SK-N-SH (cell line): ENCODE results near the gene ITK. TPM values are rescaled to one million over a fixed set of nuclear protein-coding genes. Genes with fewer than 3 reads are reported as not detected.

Experiments used
- CTCF ChIA-PET: fragments of 300-600, 350-600 bp; formaldehyde crosslinking; extraction: SDS; loops from one replicate; lab custom pipeline; 2021; lab: Yijun Ruan, JAX
- POLR2A ChIA-PET: fragments of 350-600 bp; sonication (Branson Sonifier 250); formaldehyde crosslinking; extraction: SDS; loops from one replicate; lab custom pipeline; 2020; ENCODE audit warnings: antibody characterized with exemption, inconsistent platforms; lab: Yijun Ruan, JAX
- DNase-seq: peaks from one replicate; pipeline ENCODE4 v3.0.0; 2012
- H2AFZ ChIP-seq: fragments of 200-600 bp; sonication (generic); 2 replicates; pipeline ENCODE4 v1.8.1; 2016; ENCODE audit warnings: antibody characterized with exemption, mild to moderate bottlenecking, low read depth
- H3F3A ChIP-seq: fragments of 200-600 bp; sonication (generic); replicated peaks from 2 replicates; pipeline ENCODE3; 2016; ENCODE audit warnings: antibody characterized with exemption, mild to moderate bottlenecking; ENCODE audit not compliant: insufficient read depth
- H3K27ac ChIP-seq, 2 experiments: fragments of 200-500 bp in 1 of 2; fragments of 200-600 bp in 1 of 2; sonication (Bioruptor generic) in 1 of 2; sonication (generic), shearing (Covaris generic) in 1 of 2; 2 replicates each; pipeline versions ENCODE4 v1.5.1 to v1.6.1; 2014 to 2016; ENCODE audit warnings: low read depth in 2 of 2, inconsistent platforms in 1 of 2, low read length in 1 of 2, mild to moderate bottlenecking in 1 of 2, mixed read lengths in 1 of 2
- H3K27me3 ChIP-seq: fragments of 200-600 bp; sonication (generic), shearing (Covaris generic); 2 replicates; pipeline ENCODE4 v1.6.1; 2016; ENCODE audit warnings: mixed run types; ENCODE audit not compliant: insufficient read depth
- H3K36me3 ChIP-seq, 2 experiments: fragments of 200-500 bp in 1 of 2; fragments of 200-600 bp in 1 of 2; sonication (Bioruptor generic) in 1 of 2; sonication (generic) in 1 of 2; replicated peaks in 1 of 2; 2 replicates each; pipeline versions ENCODE3 to v1.5.1; 2014 to 2016; ENCODE audit warnings: low read length in 1 of 2, mild to moderate bottlenecking in 1 of 2; ENCODE audit not compliant: insufficient read depth in 2 of 2, control insufficient read depth in 1 of 2
- H3K4me1 ChIP-seq, 2 experiments: fragments of 200-500 bp in 1 of 2; fragments of 200-600 bp in 1 of 2; sonication (Bioruptor generic) in 1 of 2; sonication (generic), shearing (Covaris generic) in 1 of 2; 2 replicates each; pipeline versions ENCODE4 v1.5.1 to v1.6.1; 2014 to 2016; ENCODE audit warnings: low read depth in 1 of 2, low read length in 1 of 2, mixed run types in 1 of 2; ENCODE audit not compliant: insufficient read depth in 2 of 2, control insufficient read depth in 1 of 2
- H3K4me2 ChIP-seq: fragments of 200-600 bp; sonication (generic), shearing (Covaris generic); 2 replicates; pipeline ENCODE4 v1.6.1; 2017; ENCODE audit warnings: mixed run types
- H3K4me3 ChIP-seq, 2 experiments: fragments of 200-500 bp in 1 of 2; fragments of 200-600 bp in 1 of 2; sonication (Bioruptor generic) in 1 of 2; sonication (generic), shearing (Covaris generic) in 1 of 2; 2 replicates each; pipeline versions ENCODE4 v1.5.1 to v1.8.1; 2014 to 2016; ENCODE audit warnings: low read depth in 2 of 2, inconsistent platforms in 1 of 2, low read length in 1 of 2, mild to moderate bottlenecking in 1 of 2, mixed read lengths in 1 of 2, moderate library complexity in 1 of 2
- H3K79me2 ChIP-seq: fragments of 200-600 bp; sonication (generic); 2 replicates; pipeline ENCODE4 v1.8.1; 2017; ENCODE audit warnings: mild to moderate bottlenecking; ENCODE audit not compliant: insufficient read depth
- H3K9ac ChIP-seq: fragments of 200-600 bp; sonication (generic); 2 replicates; pipeline ENCODE4 v1.6.1; 2017; ENCODE audit warnings: mixed run types
- H3K9me2 ChIP-seq: fragments of 200-600 bp; sonication (generic); 2 replicates; pipeline ENCODE4 v1.6.1; 2017; ENCODE audit warnings: mixed run types
- H3K9me3 ChIP-seq: fragments of 200-600 bp; sonication (generic); 2 replicates; pipeline ENCODE4 v1.6.1; 2017; ENCODE audit warnings: mixed run types, mild to moderate bottlenecking, moderate library complexity
- H4K20me1 ChIP-seq: fragments of 200-600 bp; sonication (generic); 2 replicates; pipeline ENCODE4 v1.6.1; 2017; ENCODE audit warnings: mild to moderate bottlenecking, mixed run types; ENCODE audit not compliant: insufficient read depth
- EZH2phosphoT487 ChIP-seq: fragments of 200-600 bp; sonication (generic); IDR thresholded peaks from 2 replicates; pipeline ENCODE4 v1.6.1; 2017; ENCODE audit warnings: low read depth, mixed run types, mild to moderate bottlenecking, antibody characterized with exemption, moderate library complexity, borderline replicate concordance
- FOXJ3 ChIP-seq: sonication (generic); formaldehyde crosslinking; IDR thresholded peaks from 2 replicates; pipeline ENCODE4 v1.5.1; 2020; ENCODE audit warnings: mild to moderate bottlenecking, missing genetic modification reagents
- FOXM1 ChIP-seq: IDR thresholded peaks from 2 replicates; pipeline ENCODE4 v1.4.0; 2012; ENCODE audit warnings: low read depth, mild to moderate bottlenecking
- GABPA ChIP-seq: IDR thresholded peaks from 2 replicates; pipeline ENCODE4 v1.4.0; 2012; ENCODE audit warnings: low read depth, mild to moderate bottlenecking
- JUND ChIP-seq: IDR thresholded peaks from 2 replicates; pipeline ENCODE4 v1.4.0; 2012
- MAX ChIP-seq: IDR thresholded peaks from 2 replicates; pipeline ENCODE4 v1.4.0; 2012; ENCODE audit warnings: low read depth
- MXI1 ChIP-seq: IDR thresholded peaks from 2 replicates; pipeline ENCODE4 v1.6.1; 2012; ENCODE audit warnings: mild to moderate bottlenecking, low read depth, low read length, improper control_type of control experiment
- NRF1 ChIP-seq: IDR thresholded peaks from 2 replicates; pipeline ENCODE4 v1.6.1; 2012; ENCODE audit warnings: low read depth, mild to moderate bottlenecking, low read length
- RCOR1 ChIP-seq: fragments of 150-350 bp; IDR thresholded peaks from 2 replicates; pipeline ENCODE4 v1.6.1; 2017; ENCODE audit warnings: antibody characterized with exemption, low read length
- RFX5 ChIP-seq: IDR thresholded peaks from 2 replicates; pipeline ENCODE4 v1.6.1; 2012; ENCODE audit warnings: mild to moderate bottlenecking, improper control_type of control experiment, low read length
- RXRA ChIP-seq: IDR thresholded peaks from 2 replicates; pipeline ENCODE4 v1.4.0; 2012; ENCODE audit warnings: low read depth, mild to moderate bottlenecking, borderline replicate concordance
- SIN3A ChIP-seq: IDR thresholded peaks from 2 replicates; pipeline ENCODE4 v1.6.1; 2012; ENCODE audit warnings: low read depth, mild to moderate bottlenecking, low read length, moderate library complexity, borderline replicate concordance
- SMC3 ChIP-seq: IDR thresholded peaks from 2 replicates; pipeline ENCODE4 v1.6.1; 2012; ENCODE audit warnings: low read depth, low read length, improper control_type of control experiment
- TEAD4 ChIP-seq: IDR thresholded peaks from 2 replicates; pipeline ENCODE4 v1.4.0; 2012; ENCODE audit warnings: mild to moderate bottlenecking, borderline replicate concordance; ENCODE audit not compliant: insufficient read depth
- YY1 ChIP-seq: IDR thresholded peaks from 2 replicates; pipeline ENCODE4 v1.4.0; 2012; ENCODE audit warnings: low read depth, mild to moderate bottlenecking
- WGBS: methylation state at CpG from one replicate; pipeline ENCODE4 v1.1.6; 2017; ENCODE audit warnings: low lambda C conversion rate; 5-methylcytosine and 5-hydroxymethylcytosine counted together
- polyA plus RNA-seq, 3 experiments: library from polyadenylated mRNA; depleted of rRNA; stranded (reverse); fragments of >200 nt; gene quantifications; 2 replicates each; pipeline ENCODE4 v1.2.3, GENCODE V29; 2012
- TF ChIP-seq, protein P1 (sequence below): fragments of 150-350 bp; IDR thresholded peaks from 2 replicates; pipeline ENCODE4 v1.6.1; 2017; ENCODE audit warnings: antibody characterized with exemption, low read length, low read depth, borderline replicate concordance
- TF ChIP-seq, protein P2 (sequence below): IDR thresholded peaks from 2 replicates; pipeline ENCODE4 v1.6.1; 2012; ENCODE audit warnings: mild to moderate bottlenecking, low read depth, low read length, moderate library complexity
- TF ChIP-seq, protein P3 (sequence below): fragments of 150-350 bp; IDR thresholded peaks from 2 replicates; pipeline ENCODE4 v1.6.1; 2016; ENCODE audit warnings: mild to moderate bottlenecking, low read depth, low read length

The ITK gene
- polyA plus RNA-seq, 1 of the 3 experiments (the other 2 are of a cell fraction), result not detected

DNA sequence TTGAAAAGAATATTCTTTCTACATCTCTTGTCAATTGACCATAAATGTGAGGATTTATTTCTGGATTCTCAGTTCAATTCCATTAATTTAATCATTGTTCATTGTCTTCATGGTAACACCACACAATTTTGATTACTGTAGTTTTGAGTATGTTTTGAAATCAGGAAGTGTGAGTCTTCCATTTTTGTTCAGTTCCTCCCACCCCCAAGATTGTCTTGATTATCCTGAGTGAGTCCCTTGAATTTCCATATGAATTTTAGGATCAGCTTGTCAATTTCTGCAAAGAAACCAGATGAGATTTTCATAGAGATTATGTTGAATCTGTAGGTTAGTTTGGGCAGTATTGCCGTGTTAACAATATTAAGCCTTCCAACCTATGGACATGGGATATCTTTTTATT, 94.8 kb downstream of the ITK start:
- no peaks in the 10 kb centered on the region for H3K9me3 ChIP-seq
- H4K20me1 ChIP-seq, result no peaks in the 10 kb centered on the region; the same call in 1 of the 2 replicates
- ChIA-PET CTCF (interaction anchor here (1.0 to 2.8 kb wide), 2 partner anchors 9 to 22 kb away, joined by 3 to 10 read pairs; partner anchors contain the start of gene CYFIP2), POLR2A (no interaction called here)
- peaks cover 16% of the 10 kb centered on the region for H3K79me2 ChIP-seq
- no peaks in the 10 kb centered on the region for H3K9me2 ChIP-seq
- no peak for TF ChIP-seq MXI1
- TF ChIP-seq, protein P1, sequence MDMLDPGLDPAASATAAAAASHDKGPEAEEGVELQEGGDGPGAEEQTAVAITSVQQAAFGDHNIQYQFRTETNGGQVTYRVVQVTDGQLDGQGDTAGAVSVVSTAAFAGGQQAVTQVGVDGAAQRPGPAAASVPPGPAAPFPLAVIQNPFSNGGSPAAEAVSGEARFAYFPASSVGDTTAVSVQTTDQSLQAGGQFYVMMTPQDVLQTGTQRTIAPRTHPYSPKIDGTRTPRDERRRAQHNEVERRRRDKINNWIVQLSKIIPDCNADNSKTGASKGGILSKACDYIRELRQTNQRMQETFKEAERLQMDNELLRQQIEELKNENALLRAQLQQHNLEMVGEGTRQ, result no peak
- TF ChIP-seq MAX, result no peak
- no peak for TF ChIP-seq RXRA
- H3K4me1 ChIP-seq, result peaks cover 0 to 2% of the 10 kb centered on the region in 2 experiments; a peak in 2 of 4 replicates
- 81% methylated on average over 1 of the region's 1 CpG for WGBS
- no peak for DNase-seq
- H3K27ac ChIP-seq, result no peak overlapping the region
- H3K9ac ChIP-seq, result no peak overlapping the region
- peaks cover 6% of the 10 kb centered on the region for H3F3A ChIP-seq
- no peaks in the 10 kb centered on the region for H3K36me3 ChIP-seq
- no peak overlapping the region for H2AFZ ChIP-seq
- no peaks in the 10 kb centered on the region for H3K27me3 ChIP-seq
- no peak overlapping the region for H3K4me3 ChIP-seq
- H3K4me2 ChIP-seq, result no peak overlapping the region

DNA sequence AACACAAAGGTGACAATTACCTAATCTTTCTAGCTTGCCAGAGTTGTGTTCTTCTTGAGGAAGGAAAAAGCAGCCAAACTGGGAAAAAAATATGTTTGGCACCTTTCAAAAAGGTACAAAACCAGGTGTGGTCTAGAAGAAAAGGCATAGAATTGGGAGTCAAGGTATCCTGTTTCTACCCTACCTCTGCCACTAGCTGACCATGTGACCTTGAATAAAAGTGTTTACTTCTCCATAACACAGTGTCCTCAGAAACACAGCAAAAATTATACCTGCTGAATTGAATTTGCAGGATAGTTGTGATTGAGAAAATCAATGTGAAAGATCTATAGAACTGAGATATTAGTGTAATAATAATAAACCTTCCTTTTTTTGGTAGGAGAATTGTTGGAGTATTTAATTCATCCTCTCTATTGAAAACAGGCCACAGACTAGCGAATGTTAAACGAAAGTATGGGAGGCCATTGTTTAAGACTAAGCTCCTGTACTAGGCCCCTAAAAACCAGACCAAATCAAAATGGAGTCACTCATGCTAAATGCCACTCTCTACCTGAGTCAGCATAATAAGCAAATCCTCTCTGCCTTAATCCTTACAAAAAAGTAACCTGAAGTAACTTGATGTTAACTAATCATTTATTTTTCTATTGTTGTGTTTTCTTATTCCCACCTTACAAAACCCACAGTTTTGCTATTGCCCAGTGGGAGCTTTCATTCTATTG, 97.8 kb downstream of the ITK start:
- Histone ChIP-seq H3K79me2 (peaks cover 16% of the 10 kb centered on the region), H2AFZ (no peak overlapping the region), H3K27ac (no peak overlapping the region), H3K36me3 (no peaks in the 10 kb centered on the region), H3K27me3 (no peaks in the 10 kb centered on the region), H3K4me3 (no peak overlapping the region), H3F3A (peaks cover 10% of the 10 kb centered on the region), H3K4me2 (no peak overlapping the region), H3K4me1 (peaks cover 2 to 9% of the 10 kb centered on the region in 2 experiments; a peak in 3 of 4 replicates), H3K9me3 (no peaks in the 10 kb centered on the region), H3K9me2 (no peaks in the 10 kb centered on the region), H3K9ac (no peak overlapping the region), H4K20me1 (no peaks in the 10 kb centered on the region; the same call in 1 of the 2 replicates)
- POLR2A ChIA-PET, result no interaction called here
- CTCF ChIA-PET, result interaction anchor here (1.1 to 1.8 kb wide), 2 partner anchors 13 to 198 kb away, joined by 3 to 5 read pairs; partner anchors contain the start of gene CYFIP2
- 84% methylated on average over 2 of the region's 2 CpGs for WGBS
- DNase-seq, result no peak
- TF ChIP-seq, protein P2, sequence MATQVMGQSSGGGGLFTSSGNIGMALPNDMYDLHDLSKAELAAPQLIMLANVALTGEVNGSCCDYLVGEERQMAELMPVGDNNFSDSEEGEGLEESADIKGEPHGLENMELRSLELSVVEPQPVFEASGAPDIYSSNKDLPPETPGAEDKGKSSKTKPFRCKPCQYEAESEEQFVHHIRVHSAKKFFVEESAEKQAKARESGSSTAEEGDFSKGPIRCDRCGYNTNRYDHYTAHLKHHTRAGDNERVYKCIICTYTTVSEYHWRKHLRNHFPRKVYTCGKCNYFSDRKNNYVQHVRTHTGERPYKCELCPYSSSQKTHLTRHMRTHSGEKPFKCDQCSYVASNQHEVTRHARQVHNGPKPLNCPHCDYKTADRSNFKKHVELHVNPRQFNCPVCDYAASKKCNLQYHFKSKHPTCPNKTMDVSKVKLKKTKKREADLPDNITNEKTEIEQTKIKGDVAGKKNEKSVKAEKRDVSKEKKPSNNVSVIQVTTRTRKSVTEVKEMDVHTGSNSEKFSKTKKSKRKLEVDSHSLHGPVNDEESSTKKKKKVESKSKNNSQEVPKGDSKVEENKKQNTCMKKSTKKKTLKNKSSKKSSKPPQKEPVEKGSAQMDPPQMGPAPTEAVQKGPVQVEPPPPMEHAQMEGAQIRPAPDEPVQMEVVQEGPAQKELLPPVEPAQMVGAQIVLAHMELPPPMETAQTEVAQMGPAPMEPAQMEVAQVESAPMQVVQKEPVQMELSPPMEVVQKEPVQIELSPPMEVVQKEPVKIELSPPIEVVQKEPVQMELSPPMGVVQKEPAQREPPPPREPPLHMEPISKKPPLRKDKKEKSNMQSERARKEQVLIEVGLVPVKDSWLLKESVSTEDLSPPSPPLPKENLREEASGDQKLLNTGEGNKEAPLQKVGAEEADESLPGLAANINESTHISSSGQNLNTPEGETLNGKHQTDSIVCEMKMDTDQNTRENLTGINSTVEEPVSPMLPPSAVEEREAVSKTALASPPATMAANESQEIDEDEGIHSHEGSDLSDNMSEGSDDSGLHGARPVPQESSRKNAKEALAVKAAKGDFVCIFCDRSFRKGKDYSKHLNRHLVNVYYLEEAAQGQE, result no peak
- TF ChIP-seq SIN3A (no peak), SMC3 (no peak), MXI1 (no peak), FOXM1 (no peak), RFX5 (no peak), TEAD4 (no peak), GABPA (no peak), FOXJ3 (CRISPR knock-in tag) (no peak), RXRA (no peak), RCOR1 (no peak), YY1 (no peak), NRF1 (no peak), JUND (no peak), EZH2phosphoT487 (no peak)
- TF ChIP-seq, protein P3, sequence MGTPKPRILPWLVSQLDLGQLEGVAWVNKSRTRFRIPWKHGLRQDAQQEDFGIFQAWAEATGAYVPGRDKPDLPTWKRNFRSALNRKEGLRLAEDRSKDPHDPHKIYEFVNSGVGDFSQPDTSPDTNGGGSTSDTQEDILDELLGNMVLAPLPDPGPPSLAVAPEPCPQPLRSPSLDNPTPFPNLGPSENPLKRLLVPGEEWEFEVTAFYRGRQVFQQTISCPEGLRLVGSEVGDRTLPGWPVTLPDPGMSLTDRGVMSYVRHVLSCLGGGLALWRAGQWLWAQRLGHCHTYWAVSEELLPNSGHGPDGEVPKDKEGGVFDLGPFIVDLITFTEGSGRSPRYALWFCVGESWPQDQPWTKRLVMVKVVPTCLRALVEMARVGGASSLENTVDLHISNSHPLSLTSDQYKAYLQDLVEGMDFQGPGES, result no peak
- TF ChIP-seq, protein P1, result no peak
